NOMO-1 (cell line): ENCODE results near the gene MYOM3.

Experiments used
- DNase-seq, 2 experiments: peaks; one replicate each; lab custom pipeline; 2025; ENCODE audit not compliant: unreplicated experiment in 2 of 2; lab: John Stamatoyannopoulos, UW

Gene MYOM3

DNA sequence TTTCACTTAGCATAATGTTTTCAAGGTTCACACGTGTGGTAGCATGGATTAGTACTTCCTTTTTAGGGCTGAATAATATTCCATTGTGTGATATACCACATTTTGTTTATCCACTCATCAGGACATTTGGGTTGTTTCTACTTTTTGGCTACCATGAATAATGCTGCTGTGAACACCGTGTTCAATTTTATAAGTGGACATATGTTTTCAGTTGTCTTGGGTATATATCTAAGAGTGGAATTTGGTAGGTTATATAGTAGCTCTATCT lies 27.2 kb upstream of the MYOM3 start:
- no peak for DNase-seq

DNA sequence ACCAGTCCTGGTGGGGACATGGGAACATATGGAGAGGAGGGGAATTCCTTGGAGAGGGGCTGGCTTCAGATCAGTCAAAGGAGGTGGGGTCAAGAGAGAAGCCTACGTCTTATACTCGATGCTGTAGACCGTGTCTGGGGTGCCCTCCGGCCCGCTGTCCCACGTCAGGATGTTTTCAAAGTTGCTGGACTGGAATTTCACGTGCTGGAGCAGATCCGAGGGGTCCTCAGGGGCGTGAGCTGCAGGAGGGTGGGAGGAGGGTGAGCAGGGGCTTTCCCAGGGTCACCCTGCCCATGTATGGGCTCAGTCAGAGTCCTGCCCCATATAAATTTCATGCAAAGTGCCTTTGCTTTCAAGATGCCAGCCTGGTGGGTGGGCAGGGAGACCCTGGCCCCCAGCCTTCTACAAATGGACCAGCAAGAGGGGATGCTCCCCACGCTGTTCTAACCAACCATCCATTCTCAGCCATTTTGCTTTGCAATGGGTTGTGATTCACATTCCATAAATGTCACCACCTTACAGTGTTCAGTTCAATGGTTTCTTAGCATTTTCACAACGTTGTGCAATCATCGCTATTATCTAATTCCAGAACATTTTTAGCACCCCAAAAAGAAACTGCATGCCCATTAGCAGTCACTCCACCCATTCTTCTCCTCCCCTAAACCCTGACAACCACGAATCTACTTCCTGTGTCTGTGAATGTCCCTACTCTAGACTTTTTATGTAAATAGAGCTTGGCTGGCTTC lies 26.7 kb upstream of the MYOM3 start:
- DNase-seq, result no peak

- no peak for DNase-seq
These were observed 25.1 kb upstream of the MYOM3 start for GRCh38 chr1:24136956-24137539.

DNA sequence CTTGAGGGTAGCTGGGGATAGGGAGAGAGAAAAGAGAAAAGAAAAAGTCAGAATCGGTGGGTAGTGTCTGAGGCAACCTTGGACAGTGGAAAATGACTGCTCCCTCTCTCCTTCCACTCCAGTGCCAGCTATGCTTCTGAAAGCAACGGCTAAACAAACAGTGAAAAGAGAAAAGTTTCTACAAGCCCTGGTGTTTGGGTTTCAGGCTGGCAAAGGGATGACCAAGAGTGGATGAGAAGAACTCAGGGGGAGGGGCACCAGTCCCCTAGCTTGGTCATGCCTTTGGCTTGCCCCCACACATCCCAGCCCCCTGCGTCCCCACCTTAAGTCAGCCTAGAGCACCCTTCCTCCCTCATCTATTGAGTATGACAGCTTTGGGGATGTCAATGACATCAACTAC lies 22.4 kb upstream of the MYOM3 start:
- DNase-seq, result no peak

- no peak for DNase-seq
These were observed 21.9 kb upstream of the MYOM3 start for GRCh38 chr1:24133819-24134218.

DNA sequence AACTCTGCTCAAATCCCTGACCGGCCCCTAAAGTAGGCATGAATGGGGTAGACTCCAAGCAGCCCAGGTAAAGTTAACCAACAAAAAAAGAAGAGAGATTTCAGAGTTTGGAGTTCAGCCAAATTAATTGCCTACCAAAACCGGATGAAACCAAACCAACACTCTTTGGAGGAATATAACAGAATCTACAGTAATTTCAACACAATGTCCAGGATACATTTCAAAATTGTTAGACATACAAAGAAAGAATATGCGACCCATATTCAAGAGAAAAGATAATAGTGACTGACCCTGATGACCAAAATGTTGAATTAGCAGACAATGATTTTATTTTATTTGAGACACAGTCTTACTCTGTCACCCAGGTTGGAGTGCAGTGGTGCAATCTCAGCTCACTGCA lies 18.4 kb upstream of the MYOM3 start:
- no peak for DNase-seq

GRCh38 chr1:24127801-24128363 lies 15.9 kb upstream of the MYOM3 start:
- no peak for DNase-seq

DNA sequence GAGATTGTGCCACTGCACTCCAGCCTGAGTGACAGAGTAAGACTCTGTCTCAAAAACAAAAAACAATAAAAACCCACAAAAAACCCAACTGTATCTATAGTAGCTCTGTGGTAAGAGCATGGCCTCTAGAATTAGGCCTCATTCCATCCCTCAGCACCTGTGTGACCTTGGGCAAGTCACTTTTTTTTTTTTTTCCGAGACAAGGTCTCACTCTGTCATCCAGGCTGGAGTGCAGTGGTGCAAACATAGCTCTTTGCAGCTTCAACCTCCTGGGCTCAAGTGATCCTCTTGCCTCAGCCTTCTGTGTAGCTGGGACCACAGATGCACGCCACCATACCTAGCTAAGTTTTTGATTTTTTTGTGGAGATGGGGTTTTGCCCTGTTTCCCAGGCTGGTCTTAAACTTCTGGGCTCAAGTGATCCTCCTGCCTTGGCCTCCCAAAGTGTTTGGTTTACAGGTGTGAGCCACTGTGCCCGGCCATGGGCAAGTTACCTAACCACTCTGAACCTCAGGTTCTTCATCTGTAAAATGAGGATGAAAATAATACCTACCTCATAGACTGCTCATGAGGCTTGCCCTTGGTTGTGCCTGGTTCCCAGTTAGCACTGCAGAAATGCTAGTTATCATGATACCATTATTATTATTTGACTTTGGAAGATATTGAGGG lies 15.3 kb upstream of the MYOM3 start:
- DNase-seq, result no peak

GRCh38 chr1:24126672-24127023 lies 14.7 kb upstream of the MYOM3 start:
- DNase-seq, result no peak

DNA sequence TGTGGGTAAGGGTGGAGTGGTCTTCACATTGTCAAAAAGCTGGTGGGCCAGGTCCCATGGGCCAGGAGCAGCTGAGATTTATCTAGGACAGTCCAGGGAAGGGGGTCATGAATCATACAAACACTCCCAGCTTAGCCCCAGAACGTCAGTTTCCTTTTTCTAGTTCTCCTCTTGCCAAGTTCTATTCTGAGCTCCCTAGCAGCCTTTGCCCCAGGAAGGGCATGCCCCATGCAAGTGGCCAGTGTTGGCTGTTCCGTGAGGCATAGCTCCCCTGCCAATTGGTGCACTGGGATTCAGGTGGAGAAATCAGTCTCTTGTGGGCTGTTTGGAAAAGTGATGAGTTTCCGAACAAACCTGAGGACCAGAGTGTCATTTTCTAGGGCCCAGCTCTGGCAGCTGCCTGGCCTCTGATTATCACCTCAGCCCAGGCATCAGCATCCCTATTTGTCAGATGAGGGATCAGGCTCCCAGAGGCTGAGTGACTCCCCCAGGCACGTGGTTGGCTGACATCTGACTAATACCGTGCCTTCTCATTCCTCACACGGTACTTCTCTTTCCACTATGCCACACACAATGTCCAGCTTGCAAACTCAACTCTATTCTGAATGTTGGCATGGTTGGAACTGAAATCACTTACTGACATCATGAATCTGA lies 14.2 kb upstream of the MYOM3 start:
- no peak for DNase-seq

DNA sequence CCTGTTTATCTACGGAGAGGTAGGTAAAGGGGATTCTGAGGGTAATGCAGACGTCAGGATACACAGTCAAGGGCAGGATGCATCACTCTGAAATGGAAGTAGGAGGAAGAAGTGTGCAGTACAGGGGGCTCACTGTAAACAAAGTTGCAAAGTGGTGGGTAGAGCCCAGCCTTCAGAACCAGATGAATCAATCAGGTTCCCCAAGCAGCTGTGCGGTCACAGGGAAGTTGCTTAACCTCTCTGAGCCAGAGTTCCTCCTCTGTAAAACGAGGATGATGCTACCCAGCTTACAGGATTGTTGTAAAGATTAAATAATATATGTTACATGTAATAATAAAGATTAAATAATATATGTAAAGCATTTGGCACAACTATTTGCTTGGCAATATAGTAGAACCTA lies 13.5 kb upstream of the MYOM3 start:
- no peak for DNase-seq

- no peak for DNase-seq
These were observed 13.0 kb upstream of the MYOM3 start for GRCh38 chr1:24124980-24125379.

DNA sequence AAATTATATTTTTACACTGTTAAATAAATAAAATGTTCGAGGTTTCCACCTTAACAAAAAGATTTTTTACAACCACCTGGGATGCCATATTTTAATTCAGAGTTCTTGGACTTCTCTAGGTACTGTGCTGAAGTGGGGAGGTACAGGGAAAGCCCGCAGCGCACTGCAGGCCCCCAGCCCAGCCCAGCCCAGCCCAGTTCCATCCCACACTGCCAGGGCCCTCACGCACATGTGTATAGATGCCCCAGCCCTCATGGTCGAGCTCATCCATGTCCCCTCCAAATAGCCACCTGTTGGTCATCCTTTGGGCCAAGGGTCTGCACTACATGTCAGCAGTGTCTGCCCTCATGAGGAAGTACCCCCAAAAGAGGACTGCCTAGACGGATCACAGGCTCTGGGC lies 11.7 kb upstream of the MYOM3 start:
- no peak for DNase-seq

DNA sequence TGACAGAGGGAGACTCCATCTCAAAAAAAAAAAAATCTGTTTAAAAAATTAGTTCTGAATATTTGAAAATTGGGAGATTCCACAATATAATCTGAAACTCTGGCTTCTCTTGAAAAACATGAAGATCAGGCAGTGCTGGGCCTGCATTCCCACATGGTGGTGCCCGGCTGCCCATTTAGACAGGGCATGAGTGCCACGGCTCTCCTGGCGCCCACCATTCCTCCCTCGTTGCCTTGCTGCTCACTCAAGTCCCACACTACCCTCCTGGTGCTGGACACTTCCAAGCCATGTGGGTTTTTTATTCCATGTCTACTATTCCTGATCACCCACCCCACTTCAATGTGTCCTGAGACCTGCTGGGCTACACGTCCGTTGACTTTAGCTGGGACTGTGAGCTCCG lies 10.8 kb upstream of the MYOM3 start:
- DNase-seq, result no peak

DNA sequence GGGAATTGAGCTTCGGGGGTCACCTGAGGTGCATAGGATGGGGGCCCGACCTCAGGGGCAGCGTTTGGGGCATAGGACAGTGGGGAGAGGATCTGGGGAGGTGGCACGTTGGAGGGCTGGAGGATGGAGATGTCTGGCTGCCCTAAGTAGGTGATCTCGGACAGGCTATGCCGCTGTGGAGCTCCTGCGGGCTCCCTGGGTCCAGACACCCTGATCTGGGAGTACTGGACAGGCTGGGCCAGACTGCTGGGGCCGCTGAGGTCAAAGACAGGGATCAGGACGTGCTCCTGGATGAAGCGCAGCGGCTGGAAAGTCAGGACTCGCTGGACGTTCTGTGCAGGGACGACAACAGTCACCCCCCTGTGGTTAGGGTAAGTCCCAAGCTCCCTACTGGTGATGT lies 9.5 kb upstream of the MYOM3 start:
- no peak for DNase-seq

- DNase-seq, result no peak
These were observed 9.0 kb upstream of the MYOM3 start for GRCh38 chr1:24120965-24121364.

GRCh38 chr1:24119859-24120756 lies 8.2 kb upstream of the MYOM3 start:
- no peak for DNase-seq

DNA sequence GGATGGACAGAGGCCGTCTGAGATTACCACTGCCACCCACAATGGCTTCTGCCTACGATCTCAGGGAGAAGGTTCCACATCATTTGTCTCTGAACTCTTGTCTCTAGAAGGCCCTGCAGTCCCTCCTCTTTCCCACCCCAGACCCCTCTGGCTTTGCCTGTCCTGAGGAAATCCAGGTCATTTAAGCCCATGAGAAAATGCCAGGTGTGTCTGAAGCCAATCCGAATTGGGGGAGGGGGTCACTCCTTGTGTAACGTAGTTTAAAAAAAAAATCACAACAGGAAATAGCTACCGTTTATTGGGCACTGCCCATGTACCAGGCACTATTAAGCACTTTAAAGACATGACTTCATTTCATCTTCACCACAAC lies 7.5 kb upstream of the MYOM3 start:
- DNase-seq, result no peak

GRCh38 chr1:24118410-24119242 lies 6.7 kb upstream of the MYOM3 start:
- DNase-seq, result no peak
